ENCODE measurements around the gene ZYG11A.

DNA sequence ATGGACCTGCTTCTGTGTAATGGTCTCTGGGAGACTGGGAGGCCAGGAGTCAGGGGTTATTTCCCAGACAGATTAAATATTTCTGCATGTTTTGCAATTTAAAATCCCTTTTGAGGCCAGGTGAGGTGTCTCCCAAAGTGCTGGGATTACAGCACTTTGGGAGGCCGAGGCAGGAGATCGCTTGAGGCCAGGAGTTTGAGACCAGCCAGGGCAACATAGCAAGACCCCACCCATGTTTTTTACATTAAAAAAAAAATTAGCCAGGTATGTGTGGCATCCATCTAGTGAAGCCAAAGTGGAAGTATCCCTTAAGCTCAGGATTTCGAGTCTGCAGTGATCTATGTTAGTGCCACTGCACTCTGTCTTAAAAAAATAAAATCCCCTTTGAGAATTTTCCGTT lies 44.9 kb downstream of the ZYG11A start:
- TF ChIP-seq CTCF (IDR thresholded peaks at IDR 0.05; ENCODE audit: extremely low read depth in 1 of 2, insufficient read depth in 1 of 2, low read depth in 1 of 2, low read length in 2 of 2), result no peak
- TF ChIP-seq POLR2A (IDR thresholded peaks at IDR 0.05; ENCODE audit: low read depth, low read length), result no peak
- TF ChIP-seq POLR2AphosphoS5 (IDR thresholded peaks at IDR 0.05; ENCODE audit: insufficient read depth, low read depth, low read length), result no peak
- TF ChIP-seq EZH2 (IDR thresholded peaks at IDR 0.05; ENCODE audit: borderline replicate concordance, low read depth, low read length, severe bottlenecking), result no peak
- TF ChIP-seq, protein P1, sequence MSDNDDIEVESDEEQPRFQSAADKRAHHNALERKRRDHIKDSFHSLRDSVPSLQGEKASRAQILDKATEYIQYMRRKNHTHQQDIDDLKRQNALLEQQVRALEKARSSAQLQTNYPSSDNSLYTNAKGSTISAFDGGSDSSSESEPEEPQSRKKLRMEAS (IDR thresholded peaks at IDR 0.05; ENCODE audit: insufficient read depth, insufficient read length), result no peak
- TF ChIP-seq MYC (IDR thresholded peaks at IDR 0.05; ENCODE audit: low read depth, low read length), result no peak

Data from endothelial cell of umbilical vein (primary cell).